ENCODE results near the gene ACCSL. TPM values are rescaled to one million over a fixed set of nuclear protein-coding genes. Genes with fewer than 3 reads are reported as not detected.

The ACCSL gene
- total RNA-seq, 1 experiment from 2014 or later, result not detected

DNA sequence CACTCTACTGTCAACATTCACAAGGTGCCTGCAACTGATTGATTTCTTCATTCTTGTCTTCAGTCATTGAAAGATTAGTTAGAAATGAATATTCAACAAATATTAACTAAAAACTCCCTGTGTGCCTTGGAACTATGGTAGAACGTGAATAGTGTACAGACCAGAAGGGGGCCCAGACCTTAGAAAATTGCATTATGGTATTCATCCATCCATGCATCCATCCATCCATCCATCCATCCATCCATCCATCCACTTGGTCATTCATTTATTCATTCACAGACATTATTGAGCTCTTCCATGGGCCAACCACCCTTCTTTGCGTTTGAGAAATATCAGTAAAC lies 10.2 kb upstream of the ACCSL start:
- H3K4me2 ChIP-seq (ENCODE audit: low read length), result no peak overlapping the region
- H3K9me3 ChIP-seq (ENCODE audit: low read length), result no peaks in the 10 kb centered on the region
- no peaks in the 10 kb centered on the region for H3K79me2 ChIP-seq (ENCODE audit: low read length)
- H3K9me2 ChIP-seq (replicated peaks; ENCODE audit: low read length), result no peaks in the 10 kb centered on the region
- DNase-seq (no peak), ATAC-seq (peak; percentile 20)
- H3F3A ChIP-seq (ENCODE audit: low read length, unreplicated experiment), result no peaks in the 10 kb centered on the region
- H3K27me3 ChIP-seq (ENCODE audit: low read length), result no peaks in the 10 kb centered on the region
- intact Hi-C loops (cut with micrococcal nuclease), result loop anchor here (1.0 to 2.0 kb wide), 4 partner anchors 49 to 147 kb away; no protein-coding TSS in a partner anchor
- H3K9ac ChIP-seq (ENCODE audit: low read length), result no peak overlapping the region
- no peaks in the 10 kb centered on the region for H4K20me1 ChIP-seq (ENCODE audit: low read length)
- no peak overlapping the region for H2AFZ ChIP-seq (ENCODE audit: low read length)
- no peaks in the 10 kb centered on the region for H3K36me3 ChIP-seq (ENCODE audit: low read depth, low read length)
- POLR2A ChIA-PET (ENCODE audit: unreplicated experiment), result no interaction called here
- H3K4me1 ChIP-seq (ENCODE audit: insufficient read depth, low read length), result no peaks in the 10 kb centered on the region
- CTCF ChIA-PET, result interaction anchor here (0.6 kb wide), 1 partner anchor 148 kb away, joined by 3 read pairs; no protein-coding TSS in a partner anchor
- no peak overlapping the region for H3K4me3 ChIP-seq (ENCODE audit: low read length)
- H3K27ac ChIP-seq (ENCODE audit: low read length), result no peak overlapping the region
- no TSS peak for BruUV-seq (replicated peaks)
- TF ChIP-seq, protein P1, sequence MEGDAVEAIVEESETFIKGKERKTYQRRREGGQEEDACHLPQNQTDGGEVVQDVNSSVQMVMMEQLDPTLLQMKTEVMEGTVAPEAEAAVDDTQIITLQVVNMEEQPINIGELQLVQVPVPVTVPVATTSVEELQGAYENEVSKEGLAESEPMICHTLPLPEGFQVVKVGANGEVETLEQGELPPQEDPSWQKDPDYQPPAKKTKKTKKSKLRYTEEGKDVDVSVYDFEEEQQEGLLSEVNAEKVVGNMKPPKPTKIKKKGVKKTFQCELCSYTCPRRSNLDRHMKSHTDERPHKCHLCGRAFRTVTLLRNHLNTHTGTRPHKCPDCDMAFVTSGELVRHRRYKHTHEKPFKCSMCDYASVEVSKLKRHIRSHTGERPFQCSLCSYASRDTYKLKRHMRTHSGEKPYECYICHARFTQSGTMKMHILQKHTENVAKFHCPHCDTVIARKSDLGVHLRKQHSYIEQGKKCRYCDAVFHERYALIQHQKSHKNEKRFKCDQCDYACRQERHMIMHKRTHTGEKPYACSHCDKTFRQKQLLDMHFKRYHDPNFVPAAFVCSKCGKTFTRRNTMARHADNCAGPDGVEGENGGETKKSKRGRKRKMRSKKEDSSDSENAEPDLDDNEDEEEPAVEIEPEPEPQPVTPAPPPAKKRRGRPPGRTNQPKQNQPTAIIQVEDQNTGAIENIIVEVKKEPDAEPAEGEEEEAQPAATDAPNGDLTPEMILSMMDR (conservative IDR thresholded peaks at IDR 0.05; ENCODE audit: low read depth, low read length), result peak; percentile 21; the same call in 1 of the 2 replicates
- TF ChIP-seq EZH2 (IDR thresholded peaks at IDR 0.05; ENCODE audit: low read length, unreplicated experiment), result no peak

DNA sequence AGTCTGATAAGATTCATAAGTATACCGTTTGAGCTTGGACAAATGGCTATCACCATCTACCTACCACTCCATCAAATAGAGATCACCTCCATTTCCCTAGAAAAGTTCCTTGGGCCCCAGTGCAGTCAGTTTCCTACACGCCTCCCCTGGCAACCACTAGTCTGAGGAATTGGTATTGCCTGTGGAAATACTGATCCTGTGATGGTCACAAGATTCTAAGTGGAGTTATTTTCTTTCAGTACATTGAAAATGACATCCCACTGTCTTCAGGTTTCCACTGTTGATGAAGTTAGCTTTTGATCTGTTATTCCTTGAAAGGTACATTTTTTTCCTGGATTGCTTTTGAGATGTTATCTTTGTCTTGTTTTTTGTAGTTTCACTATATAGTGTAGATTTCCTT lies 4.6 kb upstream of the ACCSL start:
- ATAC-seq, result no peak
- H3K36me3 ChIP-seq (ENCODE audit: low read depth, low read length), result no peaks in the 10 kb centered on the region
- H4K20me1 ChIP-seq (ENCODE audit: low read length), result no peaks in the 10 kb centered on the region
- H3K4me3 ChIP-seq (ENCODE audit: low read length), result no peak overlapping the region
- no peak overlapping the region for H3K4me2 ChIP-seq (ENCODE audit: low read length)
- no peak overlapping the region for H3K27ac ChIP-seq (ENCODE audit: low read length)
- no peak overlapping the region for H3K9ac ChIP-seq (ENCODE audit: low read length)
- DNase-seq, result no peak
- no peaks in the 10 kb centered on the region for H3F3A ChIP-seq (ENCODE audit: low read length, unreplicated experiment)
- BruUV-seq (replicated peaks), result no TSS peak
- H3K9me3 ChIP-seq (ENCODE audit: low read length), result no peaks in the 10 kb centered on the region
- H3K4me1 ChIP-seq (ENCODE audit: insufficient read depth, low read length), result no peaks in the 10 kb centered on the region
- no peaks in the 10 kb centered on the region for H3K27me3 ChIP-seq (ENCODE audit: low read length)
- no peak for TF ChIP-seq EZH2phosphoT487 (IDR thresholded peaks at IDR 0.05; ENCODE audit: borderline replicate concordance, low read length)
- TF ChIP-seq, protein P1 (conservative IDR thresholded peaks at IDR 0.05; ENCODE audit: low read depth, low read length), result no peak
- no peak for TF ChIP-seq EZH2 (IDR thresholded peaks at IDR 0.05; ENCODE audit: low read length, unreplicated experiment)
- intact Hi-C loops (cut with micrococcal nuclease), result no loop called here
- POLR2A ChIA-PET (ENCODE audit: unreplicated experiment), result no interaction called here
- no peaks in the 10 kb centered on the region for H3K79me2 ChIP-seq (ENCODE audit: low read length)
- no peak overlapping the region for H2AFZ ChIP-seq (ENCODE audit: low read length)
- CTCF ChIA-PET, result no interaction called here
- no peaks in the 10 kb centered on the region for H3K9me2 ChIP-seq (replicated peaks; ENCODE audit: low read length)

DNA sequence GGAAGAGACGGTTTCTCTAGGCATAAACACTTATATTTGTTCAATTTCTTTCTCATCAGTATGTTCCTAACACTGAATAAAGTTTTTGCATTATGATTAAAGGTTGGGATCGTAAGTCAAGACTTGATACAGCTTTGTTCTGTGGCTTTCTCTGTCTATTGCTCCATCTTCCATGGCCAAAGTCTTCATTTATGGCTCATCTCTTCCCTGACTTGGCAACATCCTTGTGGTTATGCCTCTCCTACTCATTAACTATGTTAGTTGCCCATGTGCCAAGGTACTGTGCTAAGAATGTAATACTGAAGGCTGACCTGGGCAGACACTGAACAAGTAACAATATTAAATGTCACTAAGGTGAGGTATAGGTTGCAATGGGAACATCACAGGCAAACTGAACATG lies 1.6 kb upstream of the ACCSL start:
- ATAC-seq (no peak), DNase-seq (no peak)
- Histone ChIP-seq H4K20me1 (ENCODE audit: low read length) (no peaks in the 10 kb centered on the region), H3K79me2 (ENCODE audit: low read length) (no peaks in the 10 kb centered on the region), H3K9ac (ENCODE audit: low read length) (no peak overlapping the region), H3K9me3 (ENCODE audit: low read length) (no peaks in the 10 kb centered on the region), H2AFZ (ENCODE audit: low read length) (no peak overlapping the region), H3K4me1 (ENCODE audit: insufficient read depth, low read length) (no peaks in the 10 kb centered on the region), H3K36me3 (ENCODE audit: low read depth, low read length) (no peaks in the 10 kb centered on the region), H3K27me3 (ENCODE audit: low read length) (no peaks in the 10 kb centered on the region), H3K9me2 (replicated peaks; ENCODE audit: low read length) (no peaks in the 10 kb centered on the region), H3K4me3 (ENCODE audit: low read length) (no peak overlapping the region), H3K27ac (ENCODE audit: low read length) (no peak overlapping the region), H3F3A (ENCODE audit: low read length, unreplicated experiment) (no peaks in the 10 kb centered on the region), H3K4me2 (ENCODE audit: low read length) (no peak overlapping the region)
- intact Hi-C loops (cut with micrococcal nuclease), result no loop called here
- POLR2A ChIA-PET (ENCODE audit: unreplicated experiment), result no interaction called here
- CTCF ChIA-PET, result no interaction called here
- no TSS peak for BruUV-seq (replicated peaks)
- TF ChIP-seq, protein P1 (conservative IDR thresholded peaks at IDR 0.05; ENCODE audit: low read depth, low read length), result no peak
- TF ChIP-seq EZH2 (IDR thresholded peaks at IDR 0.05; ENCODE audit: low read length, unreplicated experiment) (no peak), EZH2phosphoT487 (IDR thresholded peaks at IDR 0.05; ENCODE audit: borderline replicate concordance, low read length) (no peak)
